Measurements from ENCODE around the gene GTF2A1L. TPM values are rescaled to one million over a fixed set of nuclear protein-coding genes. Genes with fewer than 3 reads are reported as not detected.

The GTF2A1L gene
- total RNA-seq, 4 donors from 2014 or later, result 11.8 to 39.5 (median 18.7) TPM

- no peak overlapping the region for H3K27ac ChIP-seq (replicated peaks in 1 of 4)
- H3K4me1 ChIP-seq, result no peaks in the 10 kb centered on the region
- TF ChIP-seq POLR2AphosphoS5 (IDR thresholded peaks at IDR 0.05) (no peak), EP300 (IDR thresholded peaks at IDR 0.05) (no peak), CTCF (IDR thresholded peaks at IDR 0.05) (no peak), POLR2A (IDR thresholded peaks at IDR 0.05; ENCODE audit: low read depth) (no peak)
- no peaks in the 10 kb centered on the region for H3K36me3 ChIP-seq
- no peak for DNase-seq (ENCODE audit: extremely low spot score)
- H3K27me3 ChIP-seq, result no peaks in the 10 kb centered on the region
- no peaks in the 10 kb centered on the region for H3K9me3 ChIP-seq
- H3K4me3 ChIP-seq, result no peak overlapping the region
- intact Hi-C loops (cut with DNase I), result no loop called here
- WGBS, result 58% methylated on average over 5 of the region's 5 CpGs
These were observed 15.5 kb downstream of the GTF2A1L start for GRCh38 chr2:48633143-48633542.

GRCh38 chr2:48635786-48636185 is 18.1 kb downstream of the GTF2A1L start:
- no peak overlapping the region for H3K4me3 ChIP-seq
- TF ChIP-seq POLR2AphosphoS5 (IDR thresholded peaks at IDR 0.05) (no peak), POLR2A (IDR thresholded peaks at IDR 0.05; ENCODE audit: low read depth) (no peak), CTCF (IDR thresholded peaks at IDR 0.05) (no peak), EP300 (IDR thresholded peaks at IDR 0.05) (no peak)
- DNase-seq (ENCODE audit: extremely low spot score), result no peak
- no peaks in the 10 kb centered on the region for H3K9me3 ChIP-seq
- H3K36me3 ChIP-seq, result no peaks in the 10 kb centered on the region
- intact Hi-C loops (cut with DNase I), result no loop called here
- 89% methylated on average over 2 of the region's 2 CpGs for WGBS
- H3K4me1 ChIP-seq, result peaks cover 0 to under 1% (median 0%) of the 10 kb centered on the region in 4 donors
- no peaks in the 10 kb centered on the region for H3K27me3 ChIP-seq
- H3K27ac ChIP-seq (replicated peaks in 1 of 4), result no peak overlapping the region

GRCh38 chr2:48638261-48638660 is 20.6 kb downstream of the GTF2A1L start:
- H3K27me3 ChIP-seq, result no peaks in the 10 kb centered on the region
- no peak for DNase-seq (ENCODE audit: extremely low spot score)
- 65% methylated on average over 1 of the region's 1 CpG for WGBS
- no peak overlapping the region for H3K4me3 ChIP-seq
- H3K36me3 ChIP-seq, result no peaks in the 10 kb centered on the region
- H3K4me1 ChIP-seq, result peaks cover 0 to 9% (median 3%) of the 10 kb centered on the region in 4 donors
- no peak overlapping the region for H3K27ac ChIP-seq (replicated peaks in 1 of 4)
- no peaks in the 10 kb centered on the region for H3K9me3 ChIP-seq
- intact Hi-C loops (cut with DNase I), result no loop called here
- no peak for TF ChIP-seq CTCF (IDR thresholded peaks at IDR 0.05)
- no peak for TF ChIP-seq EP300 (IDR thresholded peaks at IDR 0.05)
- TF ChIP-seq POLR2A (IDR thresholded peaks at IDR 0.05; ENCODE audit: low read depth), result no peak
- no peak for TF ChIP-seq POLR2AphosphoS5 (IDR thresholded peaks at IDR 0.05)

GRCh38 chr2:48651158-48651790 is 33.6 kb downstream of the GTF2A1L start:
- TF ChIP-seq CTCF (IDR thresholded peaks at IDR 0.05) (no peak), EP300 (IDR thresholded peaks at IDR 0.05) (no peak), POLR2A (IDR thresholded peaks at IDR 0.05; ENCODE audit: low read depth) (no peak), POLR2AphosphoS5 (IDR thresholded peaks at IDR 0.05) (no peak)
- DNase-seq (ENCODE audit: extremely low spot score), result no peak
- Histone ChIP-seq H3K4me3 (no peak overlapping the region), H3K9me3 (no peaks in the 10 kb centered on the region), H3K27me3 (no peaks in the 10 kb centered on the region), H3K27ac (replicated peaks in 1 of 4) (no peak overlapping the region), H3K36me3 (no peaks in the 10 kb centered on the region), H3K4me1 (peaks cover 0 to 10% (median 10%) of the 10 kb centered on the region in 4 donors)
- intact Hi-C loops (cut with DNase I), result no loop called here
- WGBS, result 31% methylated on average over 4 of the region's 4 CpGs

GRCh38 chr2:48668992-48669391 is 51.3 kb downstream of the GTF2A1L start:
- no peak overlapping the region for H3K4me3 ChIP-seq
- no peaks in the 10 kb centered on the region for H3K4me1 ChIP-seq
- no peak for TF ChIP-seq CTCF (IDR thresholded peaks at IDR 0.05)
- TF ChIP-seq EP300 (IDR thresholded peaks at IDR 0.05), result no peak
- no peak for TF ChIP-seq POLR2A (IDR thresholded peaks at IDR 0.05; ENCODE audit: low read depth)
- TF ChIP-seq POLR2AphosphoS5 (IDR thresholded peaks at IDR 0.05), result no peak
- intact Hi-C loops (cut with DNase I), result no loop called here
- no peaks in the 10 kb centered on the region for H3K27me3 ChIP-seq
- no peak overlapping the region for H3K27ac ChIP-seq (replicated peaks in 1 of 4)
- DNase-seq (ENCODE audit: extremely low spot score), result no peak
- 69% methylated on average over 1 of the region's 1 CpG for WGBS
- H3K9me3 ChIP-seq, result peaks cover 0 to 7% (median 0%) of the 10 kb centered on the region in 4 donors
- H3K36me3 ChIP-seq, result no peaks in the 10 kb centered on the region

Data from esophagus muscularis mucosa (tissue), 4 donors.